HEK293 (cell line): ENCODE results near the gene FPR1.

Experiments used
- CTCF ChIA-PET: fragments of 350-600 bp; formaldehyde crosslinking; extraction: SDS; loops from one replicate; lab custom pipeline; 2021; ENCODE audit warnings: antibody characterized with exemption; lab: Yijun Ruan, JAX
- POLR2A ChIA-PET: fragments of 300-600 bp; formaldehyde crosslinking; extraction: SDS; loops from one replicate; lab custom pipeline; 2020; ENCODE audit warnings: antibody characterized with exemption, inconsistent platforms; lab: Yijun Ruan, JAX
- H3K27ac ChIP-seq: fragments of 200-500 bp; sonication (Bioruptor generic); 2 replicates; pipeline ENCODE4 v1.5.1; 2014; ENCODE audit warnings: low read depth, low read length, control low read depth, inconsistent platforms; ENCODE audit errors: extremely low read depth
- H3K36me3 ChIP-seq, 2 experiments: fragments of 200-500 bp in 1 of 2; sonication (Bioruptor generic) in 1 of 2; 1 replicate in 1 of 2; 2 replicates in 1 of 2; pipeline ENCODE4 v1.5.1; 2014 to 2017; ENCODE audit warnings: inconsistent platforms in 2 of 2, low read length in 2 of 2; ENCODE audit not compliant: control insufficient read depth in 2 of 2, insufficient read depth in 1 of 2
- H3K4me1 ChIP-seq: fragments of 200-500 bp; sonication (Bioruptor generic); 2 replicates; pipeline ENCODE4 v1.5.1; 2014; ENCODE audit warnings: mild to moderate bottlenecking, low read length, inconsistent platforms; ENCODE audit not compliant: control insufficient read depth, insufficient read depth
- H3K4me3 ChIP-seq: 2 replicates; pipeline ENCODE4 v1.5.1; 2011; ENCODE audit warnings: low read depth, mild to moderate bottlenecking, control low read depth, low read length, moderate library complexity
- H3K9me3 ChIP-seq: fragments of 200-500 bp; sonication (Bioruptor generic); 2 replicates; pipeline ENCODE4 v1.5.1; 2014; ENCODE audit warnings: low read depth, low read length, inconsistent platforms; ENCODE audit not compliant: control insufficient read depth, insufficient read depth
- FEZF1 ChIP-seq: fragments of 450-650 bp; formaldehyde crosslinking; IDR thresholded peaks from 2 replicates; pipeline ENCODE4 v1.5.1; 2016; ENCODE audit warnings: missing biosample characterization, missing genetic modification characterization
- PRDM2 ChIP-seq: fragments of 450-650 bp; formaldehyde crosslinking; IDR thresholded peaks from 2 replicates; pipeline ENCODE4 v1.5.1; 2016; ENCODE audit warnings: missing biosample characterization, missing genetic modification characterization, borderline replicate concordance
- REST ChIP-seq: fragments of 450-650 bp; formaldehyde crosslinking; IDR thresholded peaks from 2 replicates; pipeline ENCODE4 v1.5.1; 2016; ENCODE audit warnings: missing biosample characterization, missing genetic modification characterization
- SALL2 ChIP-seq: fragments of 450-650 bp; formaldehyde crosslinking; IDR thresholded peaks from 2 replicates; pipeline ENCODE4 v1.5.0; 2017; ENCODE audit warnings: missing biosample characterization, mild to moderate bottlenecking, missing genetic modification characterization, borderline replicate concordance
- TRIM28 ChIP-seq: IDR thresholded peaks from 2 replicates; pipeline ENCODE4 v1.6.1; 2011; ENCODE audit warnings: low read length, control low read depth, borderline replicate concordance
- WT1 ChIP-seq: fragments of 450-650 bp; formaldehyde crosslinking; IDR thresholded peaks from 2 replicates; pipeline ENCODE4 v1.5.1; 2016; ENCODE audit warnings: missing biosample characterization, missing genetic modification characterization
- ZBTB17 ChIP-seq: fragments of 450-650 bp; formaldehyde crosslinking; IDR thresholded peaks from 2 replicates; pipeline ENCODE4 v1.5.1; 2016; ENCODE audit warnings: missing biosample characterization, missing genetic modification characterization
- ZBTB21 ChIP-seq: fragments of 450-650 bp; formaldehyde crosslinking; IDR thresholded peaks from 2 replicates; pipeline ENCODE4 v1.5.1; 2017; ENCODE audit warnings: missing biosample characterization, missing genetic modification characterization
- ZBTB44 ChIP-seq: fragments of 450-650 bp; IDR thresholded peaks from 2 replicates; pipeline ENCODE4 v1.5.1; 2018; ENCODE audit warnings: missing biosample characterization, mild to moderate bottlenecking, missing genetic modification characterization
- ZNF311 ChIP-seq: fragments of 450-650 bp; formaldehyde crosslinking; IDR thresholded peaks from 2 replicates; pipeline ENCODE4 v1.5.1; 2017; ENCODE audit warnings: missing biosample characterization, missing genetic modification characterization, borderline replicate concordance
- ZNF341 ChIP-seq: fragments of 450-650 bp; formaldehyde crosslinking; IDR thresholded peaks from 2 replicates; pipeline ENCODE4; 2016; ENCODE audit warnings: low read depth, missing biosample characterization, missing genetic modification characterization
- ZNF426 ChIP-seq: fragments of 450-650 bp; formaldehyde crosslinking; IDR thresholded peaks from 2 replicates; pipeline ENCODE4 v1.5.1; 2017; ENCODE audit warnings: missing biosample characterization, missing genetic modification characterization, mild to moderate bottlenecking, inconsistent platforms, moderate library complexity
- ZNF629 ChIP-seq: fragments of 450-650 bp; formaldehyde crosslinking; IDR thresholded peaks from 2 replicates; pipeline ENCODE4 v1.5.1; 2017; ENCODE audit warnings: missing biosample characterization, missing genetic modification characterization
- ZNF792 ChIP-seq: fragments of 450-650 bp; formaldehyde crosslinking; IDR thresholded peaks from 2 replicates; pipeline ENCODE4 v1.5.1; 2016; ENCODE audit warnings: missing biosample characterization, missing genetic modification characterization
- TF ChIP-seq, protein P1 (sequence below): fragments of 450-650 bp; formaldehyde crosslinking; optimal IDR thresholded peaks from 2 replicates; pipeline ENCODE3; 2016; ENCODE audit warnings: missing biosample characterization, mild to moderate bottlenecking, missing genetic modification characterization

Gene FPR1

DNA sequence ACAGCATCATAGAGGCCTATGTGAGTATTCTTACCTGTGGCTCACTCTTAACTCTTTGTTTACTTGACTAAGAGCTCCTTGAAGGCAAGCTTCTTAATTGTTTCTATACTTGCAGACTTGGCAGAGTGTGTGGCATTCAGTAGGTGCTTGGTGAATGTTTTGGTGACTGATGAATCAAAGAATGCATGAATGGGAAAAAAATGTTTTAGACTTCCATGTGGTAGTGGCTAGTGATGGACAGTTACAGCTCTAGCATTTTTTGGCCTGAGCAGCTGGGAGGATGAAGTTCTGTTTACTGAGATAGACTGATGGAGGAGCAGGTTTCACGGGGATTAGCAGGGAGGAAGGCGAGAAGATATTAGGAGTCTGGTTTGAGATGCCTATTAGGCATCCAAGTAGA, 41.5 kb downstream of the FPR1 start:
- POLR2A ChIA-PET, result interaction anchor here (0.8 to 4.3 kb wide), 4 partner anchors 9 to 32 kb away, joined by 3 to 22 read pairs (median 4); no protein-coding TSS in a partner anchor
- CTCF ChIA-PET, result interaction anchor here (0.6 to 1.7 kb wide), 5 partner anchors 53 to 795 kb away, joined by 3 to 6 read pairs (median 4); no protein-coding TSS in a partner anchor
- Histone ChIP-seq H3K27ac (no peak overlapping the region), H3K9me3 (no peaks in the 10 kb centered on the region), H3K36me3 (peaks cover 21 to 27% of the 10 kb centered on the region in 2 experiments), H3K4me3 (no peak overlapping the region), H3K4me1 (no peaks in the 10 kb centered on the region)
- TF ChIP-seq PRDM2 (tag by site-specific recombination) (no peak), ZNF426 (tag by site-specific recombination) (no peak), WT1 (tag by site-specific recombination) (no peak), ZNF629 (no peak), ZNF341 (no peak), SALL2 (tag by site-specific recombination) (no peak), ZNF792 (tag by site-specific recombination) (no peak), ZBTB21 (tag by site-specific recombination) (no peak), REST (no peak), ZBTB17 (tag by site-specific recombination) (no peak), ZNF311 (tag by site-specific recombination) (no peak), ZBTB44 (tag by site-specific recombination) (no peak), TRIM28 (no peak), FEZF1 (no peak)
- TF ChIP-seq, protein P1, sequence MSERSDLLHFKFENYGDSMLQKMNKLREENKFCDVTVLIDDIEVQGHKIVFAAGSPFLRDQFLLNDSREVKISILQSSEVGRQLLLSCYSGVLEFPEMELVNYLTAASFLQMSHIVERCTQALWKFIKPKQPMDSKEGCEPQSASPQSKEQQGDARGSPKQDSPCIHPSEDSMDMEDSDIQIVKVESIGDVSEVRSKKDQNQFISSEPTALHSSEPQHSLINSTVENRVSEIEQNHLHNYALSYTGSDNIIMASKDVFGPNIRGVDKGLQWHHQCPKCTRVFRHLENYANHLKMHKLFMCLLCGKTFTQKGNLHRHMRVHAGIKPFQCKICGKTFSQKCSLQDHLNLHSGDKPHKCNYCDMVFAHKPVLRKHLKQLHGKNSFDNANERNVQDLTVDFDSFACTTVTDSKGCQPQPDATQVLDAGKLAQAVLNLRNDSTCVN (tag by site-specific recombination), result no peak
